Stimulated activated CD4-positive, alpha-beta T cell treated with anti-CD3 and anti-CD28 coated beads, Interleukin-15, amount 100 ng/mL, for 48 hours (primary cell): ENCODE results near the gene ASIP.

Source experiments
- DNase-seq, 2 donors: peaks; one replicate each; pipeline ENCODE4 v3.0.0-alpha.2; 2020; ENCODE audit warnings: low read depth in 2 of 2

Gene ASIP

DNA sequence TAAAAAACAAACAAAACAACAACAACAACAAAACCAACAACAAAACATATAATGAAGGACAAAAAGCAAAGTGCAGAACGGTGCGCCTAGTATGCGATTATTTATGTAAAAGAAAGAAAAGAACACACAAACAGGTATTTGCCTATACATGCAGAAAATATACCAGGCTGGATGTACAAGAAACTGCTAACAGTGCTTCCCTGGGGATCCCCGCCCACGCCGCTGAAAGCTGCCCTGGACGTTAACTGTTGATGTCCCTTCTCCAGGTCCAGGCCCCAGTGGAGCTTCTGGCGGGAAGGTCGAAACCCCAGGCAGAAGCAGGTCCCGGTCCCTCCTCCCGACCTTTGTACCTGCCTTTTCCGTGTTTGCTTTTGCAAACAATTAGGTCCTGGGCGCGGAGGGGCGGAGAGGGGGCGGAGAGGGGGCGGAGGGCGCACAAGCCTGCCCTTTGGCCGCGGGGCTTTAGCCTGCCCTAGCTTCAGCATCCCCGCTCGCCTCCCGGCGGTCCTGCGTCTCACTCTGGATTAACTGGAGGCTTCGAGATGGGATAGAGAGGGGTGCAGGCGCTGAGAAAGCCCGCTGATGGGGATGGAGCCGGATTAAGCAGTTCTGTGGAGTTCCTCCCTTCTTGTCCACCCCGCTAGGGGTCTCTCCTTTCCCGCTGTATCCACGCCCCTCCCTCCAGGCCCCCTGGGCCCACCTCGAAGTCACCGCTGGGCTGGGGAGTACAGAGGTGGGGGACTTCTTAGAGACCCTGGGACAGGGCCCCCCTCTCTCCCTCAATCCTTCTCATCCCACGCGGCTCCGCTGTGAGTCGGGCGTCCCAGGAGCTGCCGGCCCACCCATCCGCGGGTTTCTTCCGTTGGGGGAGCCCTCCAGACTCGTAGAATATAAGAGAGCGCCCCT, 70.1 kb downstream of the ASIP start:
- DNase-seq, result no peak

DNA sequence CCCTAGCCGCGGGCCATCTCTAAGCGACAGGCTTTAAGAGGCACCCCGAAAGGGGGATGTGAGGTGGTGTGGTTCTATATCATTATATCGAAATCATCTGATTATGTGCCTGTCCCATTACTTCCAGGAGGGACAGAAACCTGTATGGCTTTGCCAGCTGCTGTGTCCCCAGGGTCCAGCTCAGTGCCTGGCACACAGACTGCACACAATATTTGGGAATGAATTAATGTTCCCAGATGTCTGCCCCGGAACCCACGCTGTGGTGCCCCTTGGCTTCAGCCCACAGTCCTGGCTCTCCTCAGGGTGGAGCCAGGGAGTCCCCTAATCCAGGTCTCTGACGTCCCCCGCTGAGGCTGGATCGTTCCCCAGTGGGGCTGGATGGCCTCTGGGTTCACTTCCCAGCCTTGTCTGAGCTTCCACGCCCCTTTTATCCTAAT, 70.8 kb downstream of the ASIP start:
- DNase-seq, result no peak

GRCh38 chr20:34312544-34313217, 71.5 kb downstream of the ASIP start:
- DNase-seq, result peak; percentile 80 to 86

GRCh38 chr20:34315236-34315635, 74.0 kb downstream of the ASIP start:
- DNase-seq, result no peak

- no peak for DNase-seq
Measured at GRCh38 chr20:34316196-34316814, 75.1 kb downstream of the ASIP start.
